ENCODE results near the gene IRGQ.

- no peak for TF ChIP-seq EZH2 (IDR thresholded peaks at IDR 0.05; ENCODE audit: low read depth)
- no peak for TF ChIP-seq CTCF (conservative IDR thresholded peaks at IDR 0.05)
Measured at GRCh38 chr19:43589678-43590077, 6.3 kb downstream of the IRGQ start.

Data from PC-9 (cell line).